SK-N-SH (cell line): Measurements from ENCODE around the gene UGT1A7.

Experiments used
- CHD2 ChIP-seq: fragments of 150-350 bp; IDR thresholded peaks from 2 replicates; pipeline ENCODE4 v1.6.1; 2018; ENCODE audit warnings: low read length; ENCODE audit not compliant: partially characterized antibody
- CTCF ChIP-seq: fragments of 200-600 bp; sonication (generic); IDR thresholded peaks from 2 replicates; pipeline ENCODE4 v1.6.1; 2017; ENCODE audit warnings: antibody characterized with exemption, mild to moderate bottlenecking, moderate library complexity
- EP300 ChIP-seq, 2 experiments: IDR thresholded peaks; 2 replicates each; pipeline versions ENCODE4 v1.4.0 to v1.6.1; 2012; ENCODE audit warnings: borderline replicate concordance in 1 of 2, low read depth in 1 of 2, low read length in 1 of 2
- EZH2phosphoT487 ChIP-seq: fragments of 200-600 bp; sonication (generic); IDR thresholded peaks from 2 replicates; pipeline ENCODE4 v1.6.1; 2017; ENCODE audit warnings: low read depth, mixed run types, mild to moderate bottlenecking, antibody characterized with exemption, moderate library complexity, borderline replicate concordance
- MEF2A ChIP-seq: IDR thresholded peaks from 2 replicates; pipeline ENCODE4 v1.4.0; 2012; ENCODE audit warnings: low read depth, borderline replicate concordance
- NFIC ChIP-seq: IDR thresholded peaks from 2 replicates; pipeline ENCODE4 v1.4.0; 2012; ENCODE audit warnings: borderline replicate concordance
- RXRA ChIP-seq: IDR thresholded peaks from 2 replicates; pipeline ENCODE4 v1.4.0; 2012; ENCODE audit warnings: low read depth, mild to moderate bottlenecking, borderline replicate concordance
- SMC3 ChIP-seq: IDR thresholded peaks from 2 replicates; pipeline ENCODE4 v1.6.1; 2012; ENCODE audit warnings: low read depth, low read length, improper control_type of control experiment
- USF1 ChIP-seq: IDR thresholded peaks from 2 replicates; pipeline ENCODE4 v1.4.0; 2012; ENCODE audit warnings: low read depth, borderline replicate concordance
- YY1 ChIP-seq: IDR thresholded peaks from 2 replicates; pipeline ENCODE4 v1.4.0; 2012; ENCODE audit warnings: low read depth, mild to moderate bottlenecking

GRCh38 chr2:233821709-233822100, 140.0 kb downstream of the UGT1A7 start:
- TF ChIP-seq CTCF (no peak), MEF2A (no peak), EP300 (IDR thresholded peaks at IDR 0.05; ENCODE audit: borderline replicate concordance in 1 of 2, low read depth in 1 of 2, low read length in 1 of 2) (no peak), NFIC (no peak), YY1 (no peak), USF1 (no peak), EZH2phosphoT487 (no peak), RXRA (no peak), SMC3 (no peak), CHD2 (no peak)
